Osteocyte (in vitro differentiated cells): ENCODE measurements around the gene BNC2. TPM values are rescaled to one million over a fixed set of nuclear protein-coding genes. Genes with fewer than 3 reads are reported as not detected.

Source experiments
- DNase-seq: peaks from one replicate; pipeline ENCODE4 v3.0.0; 2021; ENCODE audit warnings: mixed read lengths; ENCODE audit not compliant: unreplicated experiment; ENCODE audit errors: extremely low spot score
- H3K27ac Mint-ChIP-seq: one replicate; pipeline ENCODE4 v1.8.0; 2021; ENCODE audit warnings: mild to moderate bottlenecking, mixed read lengths; ENCODE audit not compliant: unreplicated experiment
- H3K27me3 Mint-ChIP-seq: one replicate; pipeline ENCODE4 v1.8.0; 2021; ENCODE audit warnings: mixed read lengths; ENCODE audit not compliant: unreplicated experiment
- H3K36me3 Mint-ChIP-seq: one replicate; pipeline ENCODE4 v1.8.0; 2021; ENCODE audit warnings: mixed read lengths; ENCODE audit not compliant: unreplicated experiment
- H3K4me1 Mint-ChIP-seq: one replicate; pipeline ENCODE4 v1.8.0; 2021; ENCODE audit warnings: mixed read lengths; ENCODE audit not compliant: unreplicated experiment
- H3K4me3 Mint-ChIP-seq: one replicate; pipeline ENCODE4 v1.8.0; 2021; ENCODE audit warnings: mild to moderate bottlenecking, moderate library complexity, mixed read lengths; ENCODE audit not compliant: unreplicated experiment
- H3K9me3 Mint-ChIP-seq: one replicate; pipeline ENCODE4 v1.8.0; 2021; ENCODE audit warnings: mixed read lengths; ENCODE audit not compliant: unreplicated experiment
- CTCF ChIP-seq: fragments of 200-600 bp; sonication (generic); IDR thresholded peaks from 2 replicates; pipeline ENCODE4 v1.5.0; 2021; ENCODE audit warnings: antibody characterized with exemption, mild to moderate bottlenecking, moderate library complexity
- total RNA-seq: library from RNA; stranded (reverse); gene quantifications from 2 replicates; pipeline ENCODE4 v1.2.1, GENCODE V29; 2021

Gene BNC2
- total RNA-seq, 1 donor from 2014 or later: 66.5 TPM

- no peaks in the 10 kb centered on the region for H3K27me3 Mint-ChIP-seq
- DNase-seq: peak; percentile 49
- H3K9me3 Mint-ChIP-seq: no peaks in the 10 kb centered on the region
- H3K4me1 Mint-ChIP-seq: peaks cover 11% of the 10 kb centered on the region
- H3K4me3 Mint-ChIP-seq: no peak overlapping the region
- H3K36me3 Mint-ChIP-seq: no peaks in the 10 kb centered on the region
- no peak for TF ChIP-seq CTCF
- no peak overlapping the region for H3K27ac Mint-ChIP-seq
Observed at GRCh38 chr9:16368237-16369087, 502.0 kb downstream of the BNC2 start.

GRCh38 chr9:16367605-16368231, 502.8 kb downstream of the BNC2 start:
- Mint-ChIP-seq H3K4me1 (peaks cover 11% of the 10 kb centered on the region), H3K27ac (no peak overlapping the region), H3K36me3 (no peaks in the 10 kb centered on the region), H3K9me3 (no peaks in the 10 kb centered on the region), H3K27me3 (no peaks in the 10 kb centered on the region), H3K4me3 (no peak overlapping the region)
- DNase-seq: no peak
- no peak for TF ChIP-seq CTCF

GRCh38 chr9:16364347-16364746, 506.1 kb downstream of the BNC2 start:
- DNase-seq: peak; percentile 71
- Mint-ChIP-seq H3K36me3 (no peaks in the 10 kb centered on the region), H3K9me3 (peaks cover 4% of the 10 kb centered on the region), H3K4me1 (peaks cover 11% of the 10 kb centered on the region), H3K27ac (no peak overlapping the region), H3K4me3 (no peak overlapping the region), H3K27me3 (no peaks in the 10 kb centered on the region)
- TF ChIP-seq CTCF: no peak

GRCh38 chr9:16363916-16364315, 506.6 kb downstream of the BNC2 start:
- no peak overlapping the region for H3K4me3 Mint-ChIP-seq
- TF ChIP-seq CTCF: no peak
- DNase-seq: peak; percentile 54
- H3K36me3 Mint-ChIP-seq: peaks cover 3% of the 10 kb centered on the region
- H3K9me3 Mint-ChIP-seq: peaks cover 8% of the 10 kb centered on the region
- H3K4me1 Mint-ChIP-seq: peaks cover 11% of the 10 kb centered on the region
- H3K27me3 Mint-ChIP-seq: no peaks in the 10 kb centered on the region
- H3K27ac Mint-ChIP-seq: no peak overlapping the region

- no peaks in the 10 kb centered on the region for H3K27me3 Mint-ChIP-seq
Observed at GRCh38 chr9:16363073-16363781, 507.2 kb downstream of the BNC2 start.

More at GRCh38 chr9:16363073-16363781, 507.2 kb downstream of the BNC2 start:
- Mint-ChIP-seq H3K9me3 (peaks cover 10% of the 10 kb centered on the region), H3K4me3 (no peak overlapping the region), H3K36me3 (peaks cover 3% of the 10 kb centered on the region), H3K4me1 (peaks cover 11% of the 10 kb centered on the region), H3K27ac (no peak overlapping the region)
- TF ChIP-seq CTCF: no peak
- peak; percentile 34 for DNase-seq
